ENCODE measurements around the gene CD151. TPM values are rescaled to one million over a fixed set of nuclear protein-coding genes. Genes with fewer than 3 reads are reported as not detected.

CD151 gene
- total RNA-seq (2021; fragmentation: NEBNext Ultra II Directional; extraction: Animal tissue kit (Norgen Biotek cat#: 25700)) = 1,000 to 10,000 TPM in 1 of 6 experiments, 100 to 1,000 TPM in 5; 719 to 1,001 (median 755) TPM
- long read RNA-seq, transcript CD151-203 (8 exons, 1,486 nt) = minor isoform, 62 of 262 reads
- long read RNA-seq, transcript CD151-201 (9 exons, 1,545 nt) = minor isoform, 12 of 262 reads
- long read RNA-seq, transcript CD151-202 (9 exons, 1,658 nt) = major isoform, 99 of 262 reads
- long read RNA-seq, partial matches to known transcripts = 44 of 262 reads
- long read RNA-seq, other reads (novel, unspliced or antisense) = 45 of 262 reads

DNA sequence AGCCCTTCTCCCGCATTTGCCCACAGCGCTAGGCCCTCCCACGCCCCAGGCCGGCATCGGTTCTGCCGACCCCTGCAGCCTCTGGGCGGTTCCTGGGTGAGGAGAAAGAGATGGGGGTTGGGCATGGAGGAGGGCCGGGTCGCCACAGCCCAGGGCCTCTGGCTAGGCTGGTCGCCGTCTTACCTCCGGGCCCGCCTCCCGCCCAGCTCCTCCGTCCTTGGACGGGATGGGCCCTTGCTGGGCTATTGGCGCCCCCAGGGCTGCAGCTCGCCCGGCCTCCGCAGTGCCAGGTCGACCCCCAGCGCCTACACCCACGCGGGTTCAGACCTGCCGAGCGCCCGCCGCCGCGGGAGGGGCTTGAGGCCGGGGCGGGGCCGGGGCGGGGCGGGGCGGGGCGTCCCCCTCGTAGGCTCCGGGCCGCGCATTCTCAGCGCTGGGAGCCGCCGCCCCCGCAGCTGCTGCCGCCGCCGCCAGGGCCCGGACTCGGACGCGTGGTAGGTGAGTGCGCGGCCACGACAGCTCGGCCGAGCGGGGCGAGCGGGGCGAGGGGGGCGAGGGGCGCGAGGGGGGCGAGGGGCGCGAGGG is at the start of gene CD151:
Gene CD151 (plus strand): TSS at position 424 of the 585 bp plus-strand sequence. CDS start 3,118 bp downstream, outside the sequence.
- peaks cover 29% of the 10 kb centered on the region for H3K4me1 Mint-ChIP-seq (ENCODE audit: low read depth)
- peaks cover 22% of the 10 kb centered on the region for H3K27me3 Mint-ChIP-seq (ENCODE audit: insufficient read depth)
- no peak for DNase-seq
- no peak for TF ChIP-seq CTCF (IDR thresholded peaks at IDR 0.05)
- H3K4me3 Mint-ChIP-seq = peak within 1 kb of the TSS; percentile 95
- no peaks in the 10 kb centered on the region for H3K9me3 Mint-ChIP-seq
- H3K36me3 Mint-ChIP-seq (ENCODE audit: low read depth) = peaks cover 8% of the 10 kb centered on the region
- H3K27ac Mint-ChIP-seq = peak within 1 kb of the TSS; percentile 95

DNA sequence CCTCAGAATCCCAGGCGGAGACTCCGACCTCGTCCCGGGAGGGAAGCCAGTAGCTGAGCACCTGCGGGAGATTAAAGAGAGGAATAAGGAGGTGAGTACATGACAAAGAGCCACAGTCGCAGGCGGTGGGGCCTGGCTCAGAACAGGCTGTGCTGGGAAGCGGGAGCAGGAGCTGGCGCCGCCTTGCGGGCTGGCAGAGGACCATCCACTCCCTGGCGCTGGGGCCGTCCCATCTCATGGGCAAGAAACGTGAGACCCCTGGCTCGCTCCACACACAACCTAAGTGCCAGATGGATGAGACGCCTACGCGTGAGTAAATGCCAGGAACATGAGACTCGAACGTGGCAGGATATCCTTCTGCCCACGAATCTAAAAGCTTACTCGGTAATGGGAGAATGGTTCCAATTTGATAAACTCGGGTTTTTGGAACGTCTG is 49.2 kb upstream of the CD151 start:
- peak; percentile 78 for TF ChIP-seq CTCF (IDR thresholded peaks at IDR 0.05)
- Mint-ChIP-seq H3K9me3 (no peaks in the 10 kb centered on the region), H3K36me3 (ENCODE audit: low read depth) (peaks cover 6% of the 10 kb centered on the region), H3K4me3 (peak overlapping the region; percentile 12), H3K27me3 (ENCODE audit: insufficient read depth) (no peaks in the 10 kb centered on the region; the same call in 1 of the 2 replicates), H3K27ac (peak overlapping the region; percentile 69), H3K4me1 (ENCODE audit: low read depth) (peaks cover 17% of the 10 kb centered on the region)
- peak; percentile 74 for DNase-seq

DNA sequence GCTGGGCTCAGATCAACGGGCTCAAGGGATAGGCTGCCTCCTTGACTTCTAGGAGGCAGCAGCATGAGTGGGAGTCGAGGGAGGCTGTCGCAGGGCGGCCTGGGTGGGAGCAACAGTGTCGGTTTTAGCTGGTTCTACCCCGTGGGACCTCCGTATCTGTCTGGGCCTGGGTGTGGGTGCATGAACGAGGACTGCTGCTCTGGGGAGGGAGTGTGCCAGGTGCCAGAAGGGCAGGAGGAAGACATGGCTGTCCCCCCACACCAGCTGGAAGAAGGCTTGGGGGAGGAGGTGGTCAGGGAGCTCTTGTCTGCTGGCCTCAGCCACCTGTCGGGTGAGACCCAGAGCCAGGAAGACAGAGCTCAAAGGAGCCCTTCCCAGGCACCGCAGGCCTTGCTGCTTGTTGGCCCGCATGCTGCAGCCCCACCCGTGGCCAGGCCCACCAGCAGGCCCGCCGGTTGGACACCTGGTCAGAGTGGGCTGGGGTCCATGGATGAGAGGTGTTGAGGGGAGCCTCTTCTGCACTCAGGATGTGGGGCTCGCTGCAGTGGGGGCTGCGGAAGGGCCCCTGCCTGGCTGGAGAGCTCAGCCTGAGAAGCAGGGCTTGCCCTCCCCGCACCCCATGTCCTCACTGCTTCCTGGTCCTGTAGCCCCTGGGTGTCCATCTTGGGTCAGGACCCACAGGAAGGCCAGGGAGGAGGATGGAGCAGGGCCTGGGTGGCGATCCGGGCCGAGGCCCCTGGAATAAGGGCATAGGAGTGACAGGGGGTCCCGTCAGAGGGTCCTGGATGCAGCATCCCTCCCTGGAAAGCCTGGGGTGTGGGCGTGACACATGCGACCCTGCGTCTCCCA is 46.3 kb upstream of the CD151 start:
- no peak for DNase-seq
- Mint-ChIP-seq H3K27ac (no peak overlapping the region), H3K4me3 (no peak overlapping the region), H3K36me3 (ENCODE audit: low read depth) (peaks cover 6% of the 10 kb centered on the region), H3K4me1 (ENCODE audit: low read depth) (peaks cover 17% of the 10 kb centered on the region), H3K27me3 (ENCODE audit: insufficient read depth) (no peaks in the 10 kb centered on the region; the same call in 1 of the 2 replicates), H3K9me3 (no peaks in the 10 kb centered on the region)
- no peak for TF ChIP-seq CTCF (IDR thresholded peaks at IDR 0.05)

- Mint-ChIP-seq H3K36me3 (ENCODE audit: low read depth) (peaks cover 6% of the 10 kb centered on the region), H3K27me3 (ENCODE audit: insufficient read depth) (no peaks in the 10 kb centered on the region; the same call in 1 of the 2 replicates), H3K4me3 (no peak overlapping the region), H3K9me3 (no peaks in the 10 kb centered on the region), H3K27ac (no peak overlapping the region), H3K4me1 (ENCODE audit: low read depth) (peaks cover 17% of the 10 kb centered on the region)
- no peak for TF ChIP-seq CTCF (IDR thresholded peaks at IDR 0.05)
- DNase-seq = no peak
Observed at GRCh38 chr11:787084-787675, 45.6 kb upstream of the CD151 start.

- Mint-ChIP-seq H3K27ac (no peak overlapping the region), H3K4me1 (ENCODE audit: low read depth) (peaks cover 15% of the 10 kb centered on the region), H3K36me3 (ENCODE audit: low read depth) (peaks cover 6% of the 10 kb centered on the region), H3K27me3 (ENCODE audit: insufficient read depth) (no peaks in the 10 kb centered on the region; the same call in 1 of the 2 replicates), H3K4me3 (no peak overlapping the region), H3K9me3 (no peaks in the 10 kb centered on the region)
- DNase-seq = no peak
- TF ChIP-seq CTCF (IDR thresholded peaks at IDR 0.05) = peak; percentile 46
Observed at GRCh38 chr11:788009-788640, 44.6 kb upstream of the CD151 start.

Measured in HFFc6 (cell line).